GM12878 (cell line): ENCODE results near the gene RABEP2. TPM values are rescaled to one million over a fixed set of nuclear protein-coding genes. Genes with fewer than 3 reads are reported as not detected.

ENCODE experiments used
- ATF3 ChIP-seq: IDR thresholded peaks from 2 replicates; pipeline ENCODE4 v1.6.1; 2011; ENCODE audit warnings: low read depth, mild to moderate bottlenecking, low read length, moderate library complexity, borderline replicate concordance; ENCODE audit errors: extremely low read depth
- CBFB ChIP-seq: IDR thresholded peaks from 2 replicates; pipeline ENCODE4 v1.6.1; 2016; ENCODE audit warnings: antibody characterized with exemption, low read depth
- CREM ChIP-seq: IDR thresholded peaks from 2 replicates; pipeline ENCODE4 v1.6.1; 2014; ENCODE audit warnings: antibody characterized with exemption, low read depth
- HDGF ChIP-seq: fragments of 450-650 bp; IDR thresholded peaks from 2 replicates; pipeline ENCODE4 v1.6.1; 2016; ENCODE audit warnings: antibody characterized with exemption
- NR2C1 ChIP-seq: fragments of 450-650 bp; IDR thresholded peaks from 2 replicates; pipeline ENCODE4 v1.6.1; 2017; ENCODE audit warnings: antibody characterized with exemption, mild to moderate bottlenecking, moderate library complexity
- NR2C2 ChIP-seq: IDR thresholded peaks from 2 replicates; pipeline ENCODE4 v1.6.1; 2011; ENCODE audit warnings: borderline replicate concordance, low read depth; ENCODE audit not compliant: control insufficient read depth, insufficient read length
- RAD51 ChIP-seq: fragments of 450-650 bp; IDR thresholded peaks from 2 replicates; pipeline ENCODE4 v1.6.1; 2016; ENCODE audit warnings: moderate library complexity, mild to moderate bottlenecking, inconsistent platforms
- SUZ12 ChIP-seq: fragments of 200-600 bp; sonication (generic); IDR thresholded peaks from one replicate; pipeline ENCODE4 v1.6.1; 2018; ENCODE audit warnings: antibody characterized with exemption, mild to moderate bottlenecking; ENCODE audit not compliant: unreplicated experiment
- YBX1 ChIP-seq: fragments of 450-650 bp; IDR thresholded peaks from 2 replicates; pipeline ENCODE4 v1.6.1; 2016; ENCODE audit warnings: antibody characterized with exemption
- ZNF207 ChIP-seq: fragments of 450-650 bp; IDR thresholded peaks from 2 replicates; pipeline ENCODE4 v1.6.1; 2014; ENCODE audit warnings: antibody characterized with exemption, mild to moderate bottlenecking, borderline replicate concordance
- ZNF384 ChIP-seq: IDR thresholded peaks from 2 replicates; pipeline ENCODE4 v1.6.1; 2012; ENCODE audit warnings: low read depth, mild to moderate bottlenecking, low read length, improper control_type of control experiment, borderline replicate concordance
- polyA plus RNA-seq, 11 experiments: library from polyadenylated mRNA; depleted of rRNA in 4 of 11; unstranded in 6 of 11; stranded (reverse) in 5 of 11; fragments of >200 nt; fragmentation: Nextera tagmentation in 4 of 11; fragmentation: Illumina TruSeq in 1 of 11; extraction: Ambion mirVana in 4 of 11; extraction: Trizol in 1 of 11; gene quantifications; 1 replicate in 1 of 11; 2 replicates in 10 of 11; pipeline versions ENCODE4 v1.2.1 to v1.2.3, GENCODE V29; 2011 to 2016; ENCODE audit warnings: inconsistent platforms in 2 of 11, missing spikeins in 2 of 11, low read depth in 1 of 11
- total RNA-seq, 4 experiments: library from RNA; depleted of rRNA in 3 of 4; stranded (reverse); fragments of >200 nt in 3 of 4; fragmentation: Illumina TruSeq in 1 of 4; extraction: Trizol in 1 of 4; gene quantifications; 2 replicates each; pipeline versions ENCODE4 v1.2.1 to v1.2.3, GENCODE V29; 2013 to 2021
- TF ChIP-seq, protein P1 (sequence below): fragments of 450-650 bp; formaldehyde crosslinking; IDR thresholded peaks from 2 replicates; pipeline ENCODE4 v1.4.0; 2020; ENCODE audit warnings: mild to moderate bottlenecking, moderate library complexity
- TF ChIP-seq, protein P2 (sequence below): IDR thresholded peaks from 2 replicates; pipeline ENCODE4 v1.6.1; 2011; ENCODE audit warnings: mild to moderate bottlenecking, low read depth, low read length, moderate library complexity; ENCODE audit not compliant: insufficient replicate concordance
- TF ChIP-seq, protein P3 (sequence below): fragments of 450-650 bp; IDR thresholded peaks from 2 replicates; pipeline ENCODE4 v1.6.1; 2016; ENCODE audit warnings: mild to moderate bottlenecking, moderate library complexity, borderline replicate concordance
- TF ChIP-seq, protein P4 (sequence below): fragments of 450-650 bp; IDR thresholded peaks from 2 replicates; pipeline ENCODE4 v1.6.1; 2017; ENCODE audit warnings: mild to moderate bottlenecking, moderate library complexity

Gene RABEP2
- total and polyA plus RNA-seq, 10 of the 15 experiments (the other 5 are each of a cell fraction or from before 2014, with no cell fraction given): 0.47 to 33.2 (median 18.6) TPM

GRCh38 chr16:28923652-28924398 lies 1.2 kb downstream of the RABEP2 start (continued):
- TF ChIP-seq, protein P1, sequence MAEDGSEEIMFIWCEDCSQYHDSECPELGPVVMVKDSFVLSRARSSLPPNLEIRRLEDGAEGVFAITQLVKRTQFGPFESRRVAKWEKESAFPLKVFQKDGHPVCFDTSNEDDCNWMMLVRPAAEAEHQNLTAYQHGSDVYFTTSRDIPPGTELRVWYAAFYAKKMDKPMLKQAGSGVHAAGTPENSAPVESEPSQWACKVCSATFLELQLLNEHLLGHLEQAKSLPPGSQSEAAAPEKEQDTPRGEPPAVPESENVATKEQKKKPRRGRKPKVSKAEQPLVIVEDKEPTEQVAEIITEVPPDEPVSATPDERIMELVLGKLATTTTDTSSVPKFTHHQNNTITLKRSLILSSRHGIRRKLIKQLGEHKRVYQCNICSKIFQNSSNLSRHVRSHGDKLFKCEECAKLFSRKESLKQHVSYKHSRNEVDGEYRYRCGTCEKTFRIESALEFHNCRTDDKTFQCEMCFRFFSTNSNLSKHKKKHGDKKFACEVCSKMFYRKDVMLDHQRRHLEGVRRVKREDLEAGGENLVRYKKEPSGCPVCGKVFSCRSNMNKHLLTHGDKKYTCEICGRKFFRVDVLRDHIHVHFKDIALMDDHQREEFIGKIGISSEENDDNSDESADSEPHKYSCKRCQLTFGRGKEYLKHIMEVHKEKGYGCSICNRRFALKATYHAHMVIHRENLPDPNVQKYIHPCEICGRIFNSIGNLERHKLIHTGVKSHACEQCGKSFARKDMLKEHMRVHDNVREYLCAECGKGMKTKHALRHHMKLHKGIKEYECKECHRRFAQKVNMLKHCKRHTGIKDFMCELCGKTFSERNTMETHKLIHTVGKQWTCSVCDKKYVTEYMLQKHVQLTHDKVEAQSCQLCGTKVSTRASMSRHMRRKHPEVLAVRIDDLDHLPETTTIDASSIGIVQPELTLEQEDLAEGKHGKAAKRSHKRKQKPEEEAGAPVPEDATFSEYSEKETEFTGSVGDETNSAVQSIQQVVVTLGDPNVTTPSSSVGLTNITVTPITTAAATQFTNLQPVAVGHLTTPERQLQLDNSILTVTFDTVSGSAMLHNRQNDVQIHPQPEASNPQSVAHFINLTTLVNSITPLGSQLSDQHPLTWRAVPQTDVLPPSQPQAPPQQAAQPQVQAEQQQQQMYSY: no peak
- no peak for TF ChIP-seq ZNF207
- TF ChIP-seq, protein P2, sequence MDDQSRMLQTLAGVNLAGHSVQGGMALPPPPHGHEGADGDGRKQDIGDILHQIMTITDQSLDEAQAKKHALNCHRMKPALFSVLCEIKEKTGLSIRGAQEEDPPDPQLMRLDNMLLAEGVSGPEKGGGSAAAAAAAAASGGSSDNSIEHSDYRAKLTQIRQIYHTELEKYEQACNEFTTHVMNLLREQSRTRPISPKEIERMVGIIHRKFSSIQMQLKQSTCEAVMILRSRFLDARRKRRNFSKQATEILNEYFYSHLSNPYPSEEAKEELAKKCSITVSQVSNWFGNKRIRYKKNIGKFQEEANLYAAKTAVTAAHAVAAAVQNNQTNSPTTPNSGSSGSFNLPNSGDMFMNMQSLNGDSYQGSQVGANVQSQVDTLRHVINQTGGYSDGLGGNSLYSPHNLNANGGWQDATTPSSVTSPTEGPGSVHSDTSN: peak; percentile 73
- TF ChIP-seq, protein P3, sequence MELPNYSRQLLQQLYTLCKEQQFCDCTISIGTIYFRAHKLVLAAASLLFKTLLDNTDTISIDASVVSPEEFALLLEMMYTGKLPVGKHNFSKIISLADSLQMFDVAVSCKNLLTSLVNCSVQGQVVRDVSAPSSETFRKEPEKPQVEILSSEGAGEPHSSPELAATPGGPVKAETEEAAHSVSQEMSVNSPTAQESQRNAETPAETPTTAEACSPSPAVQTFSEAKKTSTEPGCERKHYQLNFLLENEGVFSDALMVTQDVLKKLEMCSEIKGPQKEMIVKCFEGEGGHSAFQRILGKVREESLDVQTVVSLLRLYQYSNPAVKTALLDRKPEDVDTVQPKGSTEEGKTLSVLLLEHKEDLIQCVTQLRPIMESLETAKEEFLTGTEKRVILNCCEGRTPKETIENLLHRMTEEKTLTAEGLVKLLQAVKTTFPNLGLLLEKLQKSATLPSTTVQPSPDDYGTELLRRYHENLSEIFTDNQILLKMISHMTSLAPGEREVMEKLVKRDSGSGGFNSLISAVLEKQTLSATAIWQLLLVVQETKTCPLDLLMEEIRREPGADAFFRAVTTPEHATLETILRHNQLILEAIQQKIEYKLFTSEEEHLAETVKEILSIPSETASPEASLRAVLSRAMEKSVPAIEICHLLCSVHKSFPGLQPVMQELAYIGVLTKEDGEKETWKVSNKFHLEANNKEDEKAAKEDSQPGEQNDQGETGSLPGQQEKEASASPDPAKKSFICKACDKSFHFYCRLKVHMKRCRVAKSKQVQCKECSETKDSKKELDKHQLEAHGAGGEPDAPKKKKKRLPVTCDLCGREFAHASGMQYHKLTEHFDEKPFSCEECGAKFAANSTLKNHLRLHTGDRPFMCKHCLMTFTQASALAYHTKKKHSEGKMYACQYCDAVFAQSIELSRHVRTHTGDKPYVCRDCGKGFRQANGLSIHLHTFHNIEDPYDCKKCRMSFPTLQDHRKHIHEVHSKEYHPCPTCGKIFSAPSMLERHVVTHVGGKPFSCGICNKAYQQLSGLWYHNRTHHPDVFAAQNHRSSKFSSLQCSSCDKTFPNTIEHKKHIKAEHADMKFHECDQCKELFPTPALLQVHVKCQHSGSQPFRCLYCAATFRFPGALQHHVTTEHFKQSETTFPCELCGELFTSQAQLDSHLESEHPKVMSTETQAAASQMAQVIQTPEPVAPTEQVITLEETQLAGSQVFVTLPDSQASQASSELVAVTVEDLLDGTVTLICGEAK: no peak
- no peak for TF ChIP-seq NR2C2
- no peak for TF ChIP-seq ZNF384
- peak; percentile 91 for TF ChIP-seq RAD51
- no peak for TF ChIP-seq HDGF
- no peak for TF ChIP-seq CREM
- TF ChIP-seq SUZ12: no peak
- TF ChIP-seq, protein P4, sequence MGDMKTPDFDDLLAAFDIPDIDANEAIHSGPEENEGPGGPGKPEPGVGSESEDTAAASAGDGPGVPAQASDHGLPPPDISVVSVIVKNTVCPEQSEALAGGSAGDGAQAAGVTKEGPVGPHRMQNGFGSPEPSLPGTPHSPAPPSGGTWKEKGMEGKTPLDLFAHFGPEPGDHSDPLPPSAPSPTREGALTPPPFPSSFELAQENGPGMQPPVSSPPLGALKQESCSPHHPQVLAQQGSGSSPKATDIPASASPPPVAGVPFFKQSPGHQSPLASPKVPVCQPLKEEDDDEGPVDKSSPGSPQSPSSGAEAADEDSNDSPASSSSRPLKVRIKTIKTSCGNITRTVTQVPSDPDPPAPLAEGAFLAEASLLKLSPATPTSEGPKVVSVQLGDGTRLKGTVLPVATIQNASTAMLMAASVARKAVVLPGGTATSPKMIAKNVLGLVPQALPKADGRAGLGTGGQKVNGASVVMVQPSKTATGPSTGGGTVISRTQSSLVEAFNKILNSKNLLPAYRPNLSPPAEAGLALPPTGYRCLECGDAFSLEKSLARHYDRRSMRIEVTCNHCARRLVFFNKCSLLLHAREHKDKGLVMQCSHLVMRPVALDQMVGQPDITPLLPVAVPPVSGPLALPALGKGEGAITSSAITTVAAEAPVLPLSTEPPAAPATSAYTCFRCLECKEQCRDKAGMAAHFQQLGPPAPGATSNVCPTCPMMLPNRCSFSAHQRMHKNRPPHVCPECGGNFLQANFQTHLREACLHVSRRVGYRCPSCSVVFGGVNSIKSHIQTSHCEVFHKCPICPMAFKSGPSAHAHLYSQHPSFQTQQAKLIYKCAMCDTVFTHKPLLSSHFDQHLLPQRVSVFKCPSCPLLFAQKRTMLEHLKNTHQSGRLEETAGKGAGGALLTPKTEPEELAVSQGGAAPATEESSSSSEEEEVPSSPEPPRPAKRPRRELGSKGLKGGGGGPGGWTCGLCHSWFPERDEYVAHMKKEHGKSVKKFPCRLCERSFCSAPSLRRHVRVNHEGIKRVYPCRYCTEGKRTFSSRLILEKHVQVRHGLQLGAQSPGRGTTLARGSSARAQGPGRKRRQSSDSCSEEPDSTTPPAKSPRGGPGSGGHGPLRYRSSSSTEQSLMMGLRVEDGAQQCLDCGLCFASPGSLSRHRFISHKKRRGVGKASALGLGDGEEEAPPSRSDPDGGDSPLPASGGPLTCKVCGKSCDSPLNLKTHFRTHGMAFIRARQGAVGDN: peak; percentile 49
- peak; percentile 19; the same call in 1 of the 2 replicates for TF ChIP-seq CBFB
- no peak for TF ChIP-seq ATF3
- TF ChIP-seq YBX1: no peak
- TF ChIP-seq NR2C1: no peak
